ENCODE data around the gene CRNKL1. TPM values are rescaled to one million over a fixed set of nuclear protein-coding genes. Genes with fewer than 3 reads are reported as not detected.

CRNKL1 gene
- polyA plus RNA-seq (ENCODE audit: insufficient read length in 12 of 12): 10 to 100 TPM in 11 of 12 donors, not detected in 1; 12.4 to 30.2 (median 24.8) TPM
- long read RNA-seq, donor 1, full-length matches to known transcripts: 3 of 50 reads
- long read RNA-seq, donor 1, partial matches to known transcripts: 47 of 50 reads
- long read RNA-seq, donor 1, other reads (novel, unspliced or antisense): 0 of 50 reads
- long read RNA-seq, donor 2, full-length matches to known transcripts: 2 of 2 reads
- long read RNA-seq, donor 2, partial matches to known transcripts: 0 of 2 reads
- long read RNA-seq, donor 2, other reads (novel, unspliced or antisense): 0 of 2 reads
- long read RNA-seq, donor 3: 0 reads
- long read RNA-seq, donor 4, full-length matches to known transcripts: 1 of 1 reads
- long read RNA-seq, donor 4, partial matches to known transcripts: 0 of 1 reads
- long read RNA-seq, donor 4, other reads (novel, unspliced or antisense): 0 of 1 reads
- long read RNA-seq, donor 5, full-length matches to known transcripts: 5 of 5 reads
- long read RNA-seq, donor 5, partial matches to known transcripts: 0 of 5 reads
- long read RNA-seq, donor 5, other reads (novel, unspliced or antisense): 0 of 5 reads
- long read RNA-seq, donor 6, full-length matches to known transcripts: 3 of 72 reads
- long read RNA-seq, donor 6, partial matches to known transcripts: 69 of 72 reads
- long read RNA-seq, donor 6, other reads (novel, unspliced or antisense): 0 of 72 reads
- long read RNA-seq, donor 7, full-length matches to known transcripts: 2 of 8 reads
- long read RNA-seq, donor 7, partial matches to known transcripts: 6 of 8 reads
- long read RNA-seq, donor 7, other reads (novel, unspliced or antisense): 0 of 8 reads
- long read RNA-seq, donor 8, full-length matches to known transcripts: 2 of 21 reads
- long read RNA-seq, donor 8, partial matches to known transcripts: 19 of 21 reads
- long read RNA-seq, donor 8, other reads (novel, unspliced or antisense): 0 of 21 reads
- long read RNA-seq, donor 9, full-length matches to known transcripts: 4 of 9 reads
- long read RNA-seq, donor 9, partial matches to known transcripts: 5 of 9 reads
- long read RNA-seq, donor 9, other reads (novel, unspliced or antisense): 0 of 9 reads
- long read RNA-seq, donor 10, full-length matches to known transcripts: 7 of 7 reads
- long read RNA-seq, donor 10, partial matches to known transcripts: 0 of 7 reads
- long read RNA-seq, donor 10, other reads (novel, unspliced or antisense): 0 of 7 reads
- long read RNA-seq, donor 11, full-length matches to known transcripts: 2 of 2 reads
- long read RNA-seq, donor 11, partial matches to known transcripts: 0 of 2 reads
- long read RNA-seq, donor 11, other reads (novel, unspliced or antisense): 0 of 2 reads

GRCh38 chr20:20052074-20052970 is at the start of gene CRNKL1, which contains the start of gene CFAP61:
CRNKL1 (minus strand) TSS chr20:20052466; CDS start chr20:20052342, 124 bp downstream.
CFAP61 (plus strand) TSS chr20:20052532; CDS start chr20:20056654, 4,122 bp downstream.
- DNase-seq: peak; percentile 99

- DNase-seq: no peak
Measured at GRCh38 chr20:20100881-20101280, 48.6 kb upstream of the CRNKL1 start.

- DNase-seq: peak; percentile 45
Measured at GRCh38 chr20:20096421-20096820, 44.2 kb upstream of the CRNKL1 start.

- DNase-seq: no peak
Measured at GRCh38 chr20:20095114-20095872, 43.0 kb upstream of the CRNKL1 start.

- no peak for DNase-seq
Measured at GRCh38 chr20:20094410-20094809, 42.1 kb upstream of the CRNKL1 start.

- DNase-seq: no peak
Measured at GRCh38 chr20:20092827-20093226, 40.6 kb upstream of the CRNKL1 start.

- DNase-seq: no peak
Measured at GRCh38 chr20:20089939-20090338, 37.7 kb upstream of the CRNKL1 start.

GRCh38 chr20:20089018-20089417 is 36.8 kb upstream of the CRNKL1 start:
- no peak for DNase-seq

GRCh38 chr20:20085812-20086211 is 33.5 kb upstream of the CRNKL1 start:
- no peak for DNase-seq

GRCh38 chr20:20085071-20085470 is 32.8 kb upstream of the CRNKL1 start:
- no peak for DNase-seq

- no peak for DNase-seq
Measured at GRCh38 chr20:20084296-20084752, 32.1 kb upstream of the CRNKL1 start.

GRCh38 chr20:20083807-20084206 is 31.5 kb upstream of the CRNKL1 start:
- DNase-seq: no peak

GRCh38 chr20:20079102-20079784 is 27.0 kb upstream of the CRNKL1 start:
- DNase-seq: no peak

- no peak for DNase-seq
Measured at GRCh38 chr20:20078041-20078440, 25.8 kb upstream of the CRNKL1 start.

- DNase-seq: no peak
Measured at GRCh38 chr20:20076297-20077065, 24.2 kb upstream of the CRNKL1 start.

GRCh38 chr20:20075032-20075431 is 22.8 kb upstream of the CRNKL1 start:
- DNase-seq: no peak

GRCh38 chr20:20073801-20074371 is 21.6 kb upstream of the CRNKL1 start:
- DNase-seq: no peak

Measured in muscle of arm (tissue), 14 donors.